ENCODE results near the gene IFT81. TPM values are rescaled to one million over a fixed set of nuclear protein-coding genes. Genes with fewer than 3 reads are reported as not detected.
"Not testable (repeated sequence)": the region's sequence is repeated elsewhere in the genome, so short reads cannot be mapped to it uniquely, and the experiment has no call there.

Gene IFT81
- polyA plus RNA-seq, 3 donors: 0.39 to 0.97 (median 0.47) TPM

GRCh38 chr12:110224379-110225304 is 100.5 kb downstream of the IFT81 start:
- intact Hi-C loops (cut with micrococcal nuclease): loop anchor here in 1 of 2 donors (10.0 kb wide), 1 partner anchor 100 kb away; the partner anchor contains the start of gene IFT81
- Mint-ChIP-seq H3K9me3 (peaks cover 0 to 1% (median 0%) of the 10 kb centered on the region in 7 donors), H3K4me3 (peak overlapping the region in 1 of 2 donors; percentile 19), H3K4me1 (peaks cover 27% of the 10 kb centered on the region), H3K27me3 (ENCODE audit: low read depth in 3 of 3) (peaks cover 0 to 4% (median 3%) of the 10 kb centered on the region in 3 donors), H3K36me3 (no peaks in the 10 kb centered on the region), H3K27ac (peak overlapping the region in 6 of 7 donors; percentile 23 to 86 (median 52))
- H3K27me3 ChIP-seq (ENCODE audit: control insufficient read depth in 2 of 2, insufficient read depth in 2 of 2, low read length in 2 of 2): no peaks in the 10 kb centered on the region
- H3K36me3 ChIP-seq (replicated peaks in 1 of 2; ENCODE audit: control insufficient read depth in 1 of 2, insufficient read depth in 2 of 2, low read length in 2 of 2): no peaks in the 10 kb centered on the region
- 17% methylated on average over 2 of the region's 10 CpGs for WGBS (ENCODE audit: insufficient coverage)
- peak; percentile 57 for TF ChIP-seq CTCF (IDR thresholded peaks at IDR 0.05)
- H3K4me1 ChIP-seq (ENCODE audit: control insufficient read depth in 1 of 2, insufficient read depth in 2 of 2, low read length in 2 of 2): peaks cover 27 to 30% of the 10 kb centered on the region in 2 donors
- H3K4me2 ChIP-seq (replicated peaks; ENCODE audit: extremely low read depth, low read length, poor library complexity, severe bottlenecking): peak overlapping the region; percentile 51
- H3K4me3 ChIP-seq (replicated peaks in 1 of 3; ENCODE audit: low read depth in 2 of 3, low read length in 3 of 3): peak overlapping the region in 2 of 3 experiments; percentile 9 to 37
- peak overlapping the region; percentile 43 for H2AFZ ChIP-seq (ENCODE audit: insufficient read depth, low read depth, low read length, poor library complexity, severe bottlenecking)
- no peaks in the 10 kb centered on the region for H4K20me1 ChIP-seq (ENCODE audit: insufficient read depth, low read length)
- H3K27ac ChIP-seq (ENCODE audit: low read depth in 1 of 2, low read length in 2 of 2): peak overlapping the region in 1 of 2 donors; percentile 59
- H3K79me2 ChIP-seq (ENCODE audit: insufficient read depth, low read length): no peaks in the 10 kb centered on the region
- H3K9me3 ChIP-seq (replicated peaks in 1 of 2; ENCODE audit: control insufficient read depth in 1 of 2, insufficient read depth in 1 of 2, low read length in 2 of 2): no peaks in the 10 kb centered on the region
- DNase-seq: peak in 2 of 3 donors; percentile 37 to 46
- H3K9ac ChIP-seq (ENCODE audit: insufficient read depth, low read length, poor library complexity, severe bottlenecking): no peak overlapping the region

GRCh38 chr12:110227138-110227537 is 103.0 kb downstream of the IFT81 start:
- H3K27ac Mint-ChIP-seq: no peak overlapping the region
- Histone ChIP-seq H3K9me3 (replicated peaks in 1 of 2; ENCODE audit: control insufficient read depth in 1 of 2, insufficient read depth in 1 of 2, low read length in 2 of 2) (no peaks in the 10 kb centered on the region), H3K27ac (ENCODE audit: low read depth in 1 of 2, low read length in 2 of 2) (no peak overlapping the region), H3K36me3 (replicated peaks in 1 of 2; ENCODE audit: control insufficient read depth in 1 of 2, insufficient read depth in 2 of 2, low read length in 2 of 2) (no peaks in the 10 kb centered on the region), H3K4me3 (replicated peaks in 1 of 3; ENCODE audit: low read depth in 2 of 3, low read length in 3 of 3) (no peak overlapping the region), H3K27me3 (ENCODE audit: control insufficient read depth in 2 of 2, insufficient read depth in 2 of 2, low read length in 2 of 2) (no peaks in the 10 kb centered on the region), H3K79me2 (ENCODE audit: insufficient read depth, low read length) (no peaks in the 10 kb centered on the region), H3K4me1 (ENCODE audit: control insufficient read depth in 1 of 2, insufficient read depth in 2 of 2, low read length in 2 of 2) (peaks cover 29 to 37% of the 10 kb centered on the region in 2 donors), H3K9ac (ENCODE audit: insufficient read depth, low read length, poor library complexity, severe bottlenecking) (no peak overlapping the region), H4K20me1 (ENCODE audit: insufficient read depth, low read length) (no peaks in the 10 kb centered on the region), H3K4me2 (replicated peaks; ENCODE audit: extremely low read depth, low read length, poor library complexity, severe bottlenecking) (no peak overlapping the region), H2AFZ (ENCODE audit: insufficient read depth, low read depth, low read length, poor library complexity, severe bottlenecking) (no peak overlapping the region)
- peaks cover 0 to 5% (median 3%) of the 10 kb centered on the region in 3 donors for H3K27me3 Mint-ChIP-seq (ENCODE audit: low read depth in 3 of 3)
- H3K4me3 Mint-ChIP-seq: no peak overlapping the region
- no peaks in the 10 kb centered on the region for H3K36me3 Mint-ChIP-seq
- peaks cover 31% of the 10 kb centered on the region for H3K4me1 Mint-ChIP-seq
- DNase-seq: no peak
- intact Hi-C loops (cut with micrococcal nuclease): loop anchor here in 1 of 2 donors (10.0 kb wide), 1 partner anchor 102 kb away; the partner anchor contains the start of gene IFT81
- H3K9me3 Mint-ChIP-seq: peaks cover 0 to 1% (median 0%) of the 10 kb centered on the region in 7 donors
- WGBS (ENCODE audit: insufficient coverage): no CpG with 5 or more reads among the region's 3 CpGs
- no peak for TF ChIP-seq CTCF (IDR thresholded peaks at IDR 0.05)

- not testable (repeated sequence) for H3K79me2 ChIP-seq (ENCODE audit: insufficient read depth, low read length); H3K36me3 ChIP-seq (replicated peaks in 1 of 2; ENCODE audit: control insufficient read depth in 1 of 2, insufficient read depth in 2 of 2, low read length in 2 of 2); H4K20me1 ChIP-seq (ENCODE audit: insufficient read depth, low read length); H2AFZ ChIP-seq (ENCODE audit: insufficient read depth, low read depth, low read length, poor library complexity, severe bottlenecking); DNase-seq; H3K9me3 ChIP-seq (replicated peaks in 1 of 2; ENCODE audit: control insufficient read depth in 1 of 2, insufficient read depth in 1 of 2, low read length in 2 of 2); H3K9me3 Mint-ChIP-seq; H3K27me3 Mint-ChIP-seq (ENCODE audit: low read depth in 3 of 3); H3K4me3 Mint-ChIP-seq; H3K27ac ChIP-seq (ENCODE audit: low read depth in 1 of 2, low read length in 2 of 2); H3K4me2 ChIP-seq (replicated peaks; ENCODE audit: extremely low read depth, low read length, poor library complexity, severe bottlenecking); H3K36me3 Mint-ChIP-seq; H3K4me3 ChIP-seq (replicated peaks in 1 of 3; ENCODE audit: low read depth in 2 of 3, low read length in 3 of 3); H3K27ac Mint-ChIP-seq; H3K9ac ChIP-seq (ENCODE audit: insufficient read depth, low read length, poor library complexity, severe bottlenecking); H3K27me3 ChIP-seq (ENCODE audit: control insufficient read depth in 2 of 2, insufficient read depth in 2 of 2, low read length in 2 of 2)
- intact Hi-C loops (cut with micrococcal nuclease): loop anchor here in 1 of 2 donors (10.0 kb wide), 1 partner anchor 104 kb away; the partner anchor contains the start of gene IFT81
- no CpG with 5 or more reads among the region's 4 CpGs for WGBS (ENCODE audit: insufficient coverage)
- H3K4me1 Mint-ChIP-seq: peaks cover 34% of the 10 kb centered on the region
- peaks cover 36 to 47% of the 10 kb centered on the region in 2 donors for H3K4me1 ChIP-seq (ENCODE audit: control insufficient read depth in 1 of 2, insufficient read depth in 2 of 2, low read length in 2 of 2)
These were observed 104.2 kb downstream of the IFT81 start for GRCh38 chr12:110228348-110228747.

Measured in CD14-positive monocyte (primary cell).